Activated CD8-positive, alpha-beta memory T cell treated with anti-CD3 and anti-CD28 coated beads for 4 hours (primary cell): ENCODE measurements around the gene RFC2.
A peak's percentile ranks its signal among the peaks of the same experiment; 100 is the strongest.
"Not testable (repeated sequence)": the region's sequence is repeated elsewhere in the genome, so short reads cannot be mapped to it uniquely, and the experiment has no call there.

Experiments used
- DNase-seq, 2 donors: peaks; one replicate each; pipeline ENCODE4 v3.0.0-alpha.2; 2020; ENCODE audit warnings: low read depth in 2 of 2

Gene RFC2

DNA sequence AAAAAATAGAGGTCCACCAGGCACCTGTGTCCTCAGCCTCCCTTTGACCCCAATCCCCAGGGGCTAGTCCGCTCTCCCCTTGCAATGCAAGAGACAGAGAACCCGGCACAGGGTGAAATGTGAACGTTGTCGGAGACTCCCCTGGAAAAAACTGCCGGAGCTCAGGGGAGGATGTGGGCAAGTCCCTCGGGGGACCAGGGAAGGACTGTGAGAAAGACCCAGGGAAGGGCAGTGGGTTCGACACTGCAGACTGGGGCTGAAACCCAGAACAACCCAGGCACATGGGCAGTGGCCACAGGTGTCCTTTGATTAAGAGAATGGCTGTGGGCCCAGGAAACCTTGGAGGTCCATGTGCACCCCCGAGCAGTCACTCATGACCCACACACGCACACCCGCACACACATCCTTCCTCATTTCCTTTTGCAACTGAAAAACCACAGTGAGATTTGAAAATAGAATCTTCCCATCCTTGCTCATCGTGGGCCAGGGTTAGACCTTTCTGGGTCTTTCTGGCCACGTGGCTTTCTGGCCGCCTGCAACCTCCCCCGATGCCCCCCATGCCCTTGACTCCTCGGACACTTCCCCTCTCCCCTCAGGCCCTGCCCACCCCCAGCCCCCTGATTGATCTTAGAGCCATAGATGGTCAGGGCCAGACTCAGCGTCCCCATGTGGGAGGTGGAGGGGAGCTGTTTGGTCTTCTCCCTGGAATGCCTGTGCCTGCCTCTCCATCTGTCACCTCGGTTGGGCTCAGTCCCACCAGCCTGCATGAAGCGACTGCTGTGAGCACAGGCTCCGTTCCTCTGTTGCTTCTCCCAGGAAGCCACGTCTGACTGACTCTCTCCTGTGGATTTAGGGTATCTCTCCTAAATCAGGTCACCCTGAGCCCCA lies 36.5 kb downstream of the RFC2 start:
- no peak for DNase-seq

DNA sequence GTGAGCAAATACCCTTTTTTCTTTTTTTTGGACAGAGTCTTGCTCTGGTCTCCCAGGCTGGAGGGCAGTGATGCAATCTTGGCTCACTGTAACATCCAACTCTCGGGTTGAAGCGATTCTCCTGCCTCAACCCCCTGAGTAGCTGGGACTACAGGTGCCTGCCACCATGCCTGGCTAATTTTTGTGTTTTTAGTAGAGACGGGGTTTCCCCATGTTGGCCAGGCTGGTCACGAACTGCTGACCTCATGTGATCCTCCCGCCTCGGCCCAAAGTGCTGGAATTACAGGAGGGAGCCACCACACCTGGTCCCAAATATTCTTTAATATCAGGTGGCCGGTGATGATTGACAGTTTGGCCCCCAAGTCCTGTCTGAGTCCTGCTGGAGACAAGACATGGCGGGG lies 37.8 kb downstream of the RFC2 start:
- no peak for DNase-seq

DNA sequence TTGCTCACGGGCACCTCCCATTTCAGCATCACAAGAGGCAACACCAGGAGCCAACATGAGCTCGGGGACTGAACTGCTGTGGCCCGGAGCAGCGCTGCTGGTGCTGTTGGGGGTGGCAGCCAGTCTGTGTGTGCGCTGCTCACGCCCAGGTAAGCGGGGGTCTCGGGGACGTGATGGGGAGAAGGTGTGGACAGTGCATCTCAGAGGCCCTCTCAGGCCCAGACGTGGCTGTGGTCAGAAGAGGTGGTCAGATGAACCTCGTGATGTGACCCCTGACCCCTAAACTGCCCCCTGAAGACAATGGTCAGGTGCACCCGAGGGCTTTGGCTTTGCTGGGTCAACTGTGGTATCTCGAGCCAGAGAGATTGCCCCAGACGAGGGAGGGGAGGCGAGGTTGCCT lies 38.3 kb downstream of the RFC2 start:
- no peak for DNase-seq

DNA sequence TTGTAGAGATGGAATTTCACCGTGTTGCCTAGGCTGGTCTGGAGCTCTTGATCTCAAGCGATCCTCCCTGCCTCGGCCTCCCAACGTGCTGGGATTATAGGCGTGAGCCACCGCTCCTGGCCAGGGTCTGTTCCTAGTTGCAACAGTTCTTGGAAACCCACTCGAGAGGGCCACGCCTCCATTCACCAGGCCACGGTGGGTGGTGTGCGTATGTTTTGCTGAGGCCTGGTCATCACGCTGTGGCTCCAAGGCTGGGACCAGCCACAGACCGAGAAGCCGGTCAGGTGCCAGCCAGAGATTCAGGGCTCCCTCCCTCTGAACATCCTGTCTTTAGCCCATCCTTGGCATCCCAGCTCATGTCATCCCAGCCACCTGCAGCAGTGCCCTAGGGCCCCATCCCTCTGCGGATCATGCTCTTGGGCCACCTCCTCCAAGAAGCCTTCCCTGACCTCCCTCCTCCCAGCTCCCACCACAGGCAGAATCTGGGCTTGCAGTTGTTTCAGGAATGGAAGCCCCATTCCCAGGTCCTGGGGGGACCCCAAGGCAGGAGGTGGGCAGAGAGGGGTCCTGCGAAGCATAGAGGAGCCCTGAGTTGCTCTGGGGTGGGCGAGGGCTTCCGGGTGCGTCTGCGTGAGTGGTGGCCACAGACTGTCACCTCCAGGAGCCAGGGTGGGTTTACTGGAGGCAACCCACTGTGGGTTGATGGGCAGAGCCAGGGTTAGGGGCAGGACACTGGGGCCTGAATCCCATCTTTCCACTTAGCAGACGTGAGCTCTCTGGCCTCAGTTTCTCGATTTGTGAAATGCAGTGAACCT lies 39.2 kb downstream of the RFC2 start:
- no peak for DNase-seq

DNA sequence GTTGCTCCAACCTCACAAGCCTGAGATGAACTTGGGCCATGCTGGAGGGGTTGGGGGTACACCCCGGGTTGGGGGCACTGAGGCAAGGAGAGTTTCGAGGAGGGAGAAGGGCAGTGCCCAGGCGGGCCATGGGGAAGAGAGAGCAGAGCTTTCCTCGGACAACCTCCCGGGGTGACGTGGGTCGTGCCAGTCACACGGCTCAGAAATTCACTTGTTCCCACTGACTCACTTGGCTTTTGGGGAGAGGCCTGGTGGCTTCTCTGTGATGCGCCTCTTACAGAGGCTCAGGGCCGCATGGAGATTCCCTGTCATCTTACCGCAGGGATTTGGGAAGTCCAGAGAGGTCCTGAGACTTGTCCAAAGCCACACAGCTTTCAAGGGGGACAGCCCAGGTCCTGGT lies 41.5 kb downstream of the RFC2 start:
- DNase-seq = no peak

DNA sequence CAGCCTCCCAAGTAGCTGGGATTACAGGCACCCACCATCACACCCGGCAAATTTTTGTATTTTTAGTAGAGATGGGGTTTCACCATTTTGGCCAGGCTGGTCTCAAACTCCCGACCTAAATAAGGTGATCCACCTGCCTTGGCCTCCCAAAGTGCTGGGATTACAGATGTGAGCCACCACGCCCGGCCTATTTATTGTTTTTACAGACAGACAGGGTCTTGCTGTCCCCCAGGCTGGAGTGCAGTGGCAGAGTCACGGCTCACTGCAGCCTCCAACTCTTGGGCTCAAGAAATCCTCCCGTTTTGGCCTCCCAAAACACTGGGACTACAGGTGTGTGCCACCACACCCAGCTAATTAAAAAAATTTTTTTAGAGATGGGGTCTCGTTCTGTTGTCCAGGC lies 46.0 kb downstream of the RFC2 start:
- DNase-seq = not testable (repeated sequence)

DNA sequence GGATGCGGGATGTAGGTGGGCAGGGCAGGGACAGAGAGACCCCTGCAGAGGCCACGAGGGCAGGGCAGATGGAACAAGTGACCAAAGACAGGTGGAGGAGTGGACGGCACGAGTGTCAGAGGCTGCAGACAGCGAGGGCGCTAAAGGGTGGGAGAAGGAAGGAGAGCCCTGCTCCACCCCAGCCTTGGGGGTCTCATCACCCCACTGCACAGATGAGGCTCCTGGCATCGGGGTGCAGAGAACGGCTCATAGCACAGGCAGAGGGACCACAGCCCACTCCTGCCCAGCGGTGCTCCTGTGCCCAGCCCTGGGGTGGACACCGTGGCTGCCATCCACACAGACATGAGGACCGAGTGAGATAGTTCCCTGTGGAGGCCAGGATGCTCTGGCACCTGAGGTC lies 46.6 kb downstream of the RFC2 start:
- DNase-seq = no peak

DNA sequence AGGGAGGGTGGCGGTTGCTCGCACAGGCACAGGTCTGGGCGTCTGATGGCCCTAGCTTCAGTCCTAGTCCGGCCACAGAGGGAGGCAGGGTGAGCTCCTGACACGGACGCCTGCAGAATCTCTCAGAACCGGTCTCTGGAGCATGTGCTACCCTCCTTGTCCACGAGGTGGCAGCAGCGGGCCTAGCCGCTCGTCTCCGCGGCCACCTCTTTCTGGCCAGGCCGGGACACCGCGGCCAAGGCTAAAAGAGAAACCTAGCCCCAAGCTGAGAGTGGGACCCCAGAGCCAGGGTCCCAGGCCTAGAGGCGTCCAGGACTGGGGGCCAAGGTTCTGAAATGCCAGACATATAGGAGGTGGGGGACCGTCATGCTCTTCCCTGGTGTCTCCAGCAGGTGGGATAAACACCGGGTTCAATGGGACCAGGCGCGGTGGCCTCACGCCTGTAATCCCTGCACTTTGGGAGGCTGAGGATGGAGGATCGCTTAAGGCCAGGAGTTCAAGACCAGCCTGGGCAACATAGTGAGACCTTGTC lies 47.5 kb downstream of the RFC2 start:
- peak; percentile 49 to 60 for DNase-seq

DNA sequence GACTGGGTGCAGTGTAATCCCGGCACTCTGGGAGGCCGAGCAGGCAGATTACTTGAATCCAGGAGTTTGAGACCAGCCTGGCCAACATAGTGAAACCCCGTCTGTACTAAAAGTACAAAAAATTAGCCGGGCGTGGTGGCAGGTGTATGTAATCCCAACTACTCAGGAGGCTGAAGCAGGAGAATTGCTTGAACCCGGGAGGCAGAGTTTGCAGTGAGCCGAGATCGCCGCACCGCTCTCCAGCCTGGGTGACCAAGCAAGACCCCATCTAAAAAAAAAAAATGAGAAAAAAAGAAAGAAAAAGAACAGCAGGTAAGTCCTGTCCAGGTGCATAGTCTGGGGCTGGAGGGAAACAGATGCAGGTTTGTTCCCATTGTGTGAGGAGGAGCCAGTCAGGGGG lies 48.1 kb downstream of the RFC2 start:
- not testable (repeated sequence) for DNase-seq

DNA sequence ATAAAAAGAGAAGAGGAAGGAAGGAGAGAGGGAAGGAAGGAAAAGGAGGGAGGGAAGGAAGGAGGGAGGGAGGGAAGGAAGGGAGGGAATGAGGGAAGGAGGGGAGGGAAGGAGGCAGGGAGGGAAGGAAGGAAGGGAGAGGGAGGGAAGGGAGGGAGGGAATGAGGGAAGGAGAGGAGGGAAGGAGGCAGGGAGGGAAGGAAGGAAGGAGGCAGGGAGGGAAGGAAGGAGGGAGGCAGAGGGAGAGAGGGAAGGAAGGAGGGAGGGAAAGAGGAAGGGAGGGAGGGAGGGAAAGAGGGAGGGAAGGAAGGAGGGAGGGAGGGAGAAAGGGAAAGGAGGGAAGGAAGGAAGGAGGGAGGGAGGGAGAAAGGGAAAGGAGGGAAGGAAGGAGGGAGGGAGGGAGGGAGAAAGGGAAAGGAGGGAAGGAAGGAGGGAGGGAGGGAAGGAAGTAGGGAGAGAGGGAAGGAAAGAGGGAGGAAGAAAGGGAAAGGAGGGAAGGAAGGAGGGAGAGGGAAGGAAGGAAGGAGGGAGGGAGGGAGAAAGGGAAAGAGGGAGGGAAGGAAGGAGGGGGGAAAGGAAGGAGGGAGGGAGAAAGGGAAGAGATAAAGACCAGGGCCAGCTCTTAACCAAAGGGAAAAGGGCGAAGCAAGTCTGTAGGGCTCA lies 50.1 kb downstream of the RFC2 start:
- DNase-seq = no peak

DNA sequence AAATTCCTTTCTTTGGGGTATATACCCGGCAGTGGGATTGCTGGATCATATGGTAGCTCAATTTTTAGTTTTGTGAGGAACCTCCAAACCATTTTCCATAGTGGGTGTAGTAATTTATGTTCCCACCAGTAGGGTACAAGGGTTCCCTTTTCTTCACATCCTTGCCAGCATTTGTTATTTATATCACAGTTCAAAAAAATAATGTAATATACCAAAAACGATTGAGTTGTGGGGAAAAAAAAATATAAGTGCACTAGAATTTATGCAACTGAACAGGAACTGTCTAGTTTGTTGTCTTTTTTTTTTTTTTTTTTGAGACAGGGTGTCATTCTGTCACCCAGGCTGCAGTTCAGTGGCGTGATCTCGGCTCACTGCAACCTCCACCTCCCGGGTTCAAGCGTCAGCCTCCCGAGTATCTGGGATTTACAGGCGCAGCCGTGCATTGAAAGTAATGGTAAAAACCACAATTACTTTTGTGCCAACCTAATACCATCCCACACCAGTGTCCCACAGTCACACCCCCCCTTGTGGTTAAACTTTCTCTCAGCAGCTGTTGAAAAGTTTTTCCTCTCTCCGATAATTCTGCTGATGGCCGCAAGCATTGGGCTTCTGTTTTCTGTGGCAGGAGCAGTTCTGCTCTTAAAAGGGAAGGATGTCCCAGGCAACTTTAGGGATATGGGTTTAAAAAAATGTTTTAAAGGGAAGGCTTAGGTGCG lies 51.2 kb downstream of the RFC2 start:
- no peak for DNase-seq

DNA sequence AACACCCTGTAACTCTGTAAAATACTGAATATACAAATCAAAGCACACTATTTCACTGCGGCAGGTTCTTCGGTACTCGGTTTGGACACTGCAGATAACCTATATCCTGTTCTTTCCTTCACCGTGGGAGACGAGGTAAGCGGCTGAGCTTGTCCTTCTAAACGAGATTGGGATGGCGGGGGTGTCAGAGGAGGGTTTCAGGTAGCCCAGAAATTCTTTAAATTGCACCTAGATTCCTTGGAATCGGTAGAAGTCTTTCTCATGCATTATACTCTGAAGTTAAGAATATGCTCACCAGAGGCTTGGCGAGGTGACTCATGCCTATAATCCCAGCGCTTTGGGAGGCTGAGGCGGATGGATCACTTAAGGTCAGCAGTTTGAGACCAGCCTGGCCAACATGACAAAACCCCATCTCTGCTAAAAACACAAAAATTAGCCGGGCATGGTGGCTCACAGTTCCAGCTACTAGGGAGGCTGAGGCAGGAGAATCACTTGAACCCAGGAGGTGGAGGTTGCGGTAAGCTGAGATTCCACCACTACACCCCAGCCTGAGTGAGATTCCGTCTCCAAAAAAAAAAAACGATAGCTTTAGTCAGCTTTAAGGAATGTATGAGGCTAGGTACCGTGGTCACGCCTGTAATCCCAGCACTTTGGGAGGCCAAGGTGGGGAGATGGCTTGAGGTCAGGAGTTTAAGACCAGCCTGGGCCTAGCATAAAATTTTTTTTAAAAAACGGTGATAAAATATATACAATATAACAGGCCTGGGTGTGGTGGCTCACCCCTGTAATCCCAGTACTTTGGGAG lies 54.4 kb downstream of the RFC2 start:
- DNase-seq = no peak

DNA sequence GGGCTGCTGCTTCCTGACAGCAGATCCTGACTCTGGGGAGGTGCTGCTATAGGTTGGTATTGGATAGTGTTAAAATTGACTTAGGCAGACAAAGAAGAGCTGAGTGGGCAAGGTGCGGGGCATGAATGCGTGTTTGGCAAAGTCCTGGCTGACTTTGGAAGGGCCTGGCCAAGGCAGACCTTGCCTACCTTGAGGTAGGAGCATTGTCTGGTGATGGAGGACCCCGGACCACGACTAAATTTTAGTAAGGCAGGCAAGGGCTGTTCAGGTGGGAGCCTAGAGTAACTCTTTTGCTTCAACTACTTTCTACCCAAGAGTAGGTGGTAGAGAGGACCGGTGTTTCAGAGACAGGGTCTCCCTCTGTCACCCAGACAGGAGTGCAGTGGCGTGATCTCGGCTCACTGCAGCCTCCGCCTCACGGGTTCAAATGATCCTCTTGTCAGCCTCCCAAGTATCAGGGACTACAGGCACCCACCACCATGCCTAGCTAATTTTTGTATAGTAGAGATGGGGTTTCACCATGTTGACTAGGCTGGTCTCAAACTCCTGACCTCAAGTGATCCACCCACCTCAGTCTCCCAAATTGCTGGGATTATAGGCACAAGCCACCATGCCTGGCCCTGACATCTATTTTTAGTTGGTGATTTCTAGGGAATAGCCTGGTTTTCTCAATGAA lies 56.6 kb downstream of the RFC2 start:
- DNase-seq = no peak

DNA sequence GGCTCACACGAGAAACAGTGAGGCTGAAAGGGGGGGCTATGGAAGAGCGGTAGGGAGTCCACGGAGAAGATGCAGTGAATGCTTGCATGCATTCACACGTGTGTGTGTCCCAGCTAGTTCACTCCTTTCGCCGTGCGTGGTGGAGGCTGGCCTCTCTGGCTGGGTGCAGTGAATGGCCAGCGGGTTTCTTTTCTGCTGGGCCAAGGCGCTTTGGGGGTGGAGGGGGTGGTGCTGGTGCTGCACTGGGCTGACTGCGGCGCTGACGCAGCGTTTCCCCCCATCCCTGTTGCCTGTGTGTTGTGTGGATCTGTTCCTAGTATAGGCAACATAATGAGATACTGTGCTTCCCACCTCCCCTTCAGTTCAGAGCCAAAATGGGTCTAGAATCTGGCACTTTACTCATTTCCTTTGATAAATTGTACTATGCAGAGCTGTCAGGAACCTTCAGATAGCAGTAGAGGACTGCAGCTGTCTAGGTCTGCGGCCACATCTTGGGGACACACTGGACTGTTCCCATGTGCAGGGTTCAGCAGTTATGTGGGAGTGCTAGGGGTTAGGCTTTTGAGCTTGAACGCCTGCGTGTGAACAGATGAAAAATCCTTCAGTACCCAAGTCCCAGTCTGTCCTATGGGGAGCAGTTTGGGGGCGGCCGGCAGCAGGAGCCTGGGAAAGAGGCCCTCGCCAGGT lies 58.1 kb downstream of the RFC2 start:
- not testable (repeated sequence) for DNase-seq

DNA sequence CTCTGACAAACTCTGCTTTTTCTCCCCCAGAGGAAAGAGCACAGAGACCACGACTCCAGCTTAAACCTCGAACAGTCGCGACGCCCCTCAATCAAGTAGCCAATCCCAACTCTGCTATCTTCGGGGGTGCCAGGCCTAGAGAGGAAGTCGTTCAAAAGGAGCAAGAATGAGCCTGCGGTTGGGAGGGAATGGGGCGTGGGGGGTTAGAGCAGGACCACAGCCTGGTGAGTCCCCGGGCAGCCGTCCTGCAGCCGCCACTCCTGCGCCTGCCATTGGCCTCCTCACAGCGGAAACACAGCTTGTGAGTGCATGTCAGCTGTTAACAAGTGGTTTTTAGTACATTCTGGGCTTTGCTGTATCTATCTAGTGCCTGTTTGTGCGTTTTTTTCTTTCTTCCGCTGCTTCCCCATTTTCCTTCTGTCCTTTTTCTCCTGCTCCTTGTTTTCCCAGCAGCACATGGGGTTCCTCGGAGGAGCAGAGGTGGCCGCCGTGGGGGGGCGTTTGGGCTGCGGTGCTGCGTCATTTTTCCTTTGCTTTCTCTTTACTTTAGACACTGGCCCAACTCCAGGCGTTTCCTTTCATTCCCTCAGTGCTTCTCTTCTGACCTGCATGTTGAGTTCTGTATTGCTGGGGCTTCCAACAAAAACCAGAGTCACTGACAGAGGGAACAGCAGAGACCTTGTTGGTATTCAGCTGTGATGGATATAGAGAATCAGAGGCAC lies 58.9 kb downstream of the RFC2 start:
- not testable (repeated sequence) for DNase-seq

DNA sequence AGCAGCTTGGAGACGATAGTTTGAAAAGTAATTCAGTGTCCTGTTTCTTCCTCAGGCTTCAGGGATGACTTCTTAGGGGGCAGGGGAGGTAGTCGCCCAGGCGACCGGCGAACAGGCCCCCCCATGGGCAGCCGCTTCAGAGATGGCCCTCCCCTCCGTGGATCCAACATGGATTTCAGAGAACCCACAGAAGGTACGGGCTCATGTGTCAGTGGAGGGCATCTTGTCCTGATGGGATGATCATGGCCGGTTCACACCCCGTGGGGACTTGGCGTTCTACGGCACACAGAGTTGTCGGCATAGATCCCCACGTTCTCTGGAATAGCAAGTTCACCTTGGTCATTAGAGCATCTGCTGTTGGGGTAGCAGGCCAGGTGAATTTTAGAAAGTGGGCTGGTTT lies 59.5 kb downstream of the RFC2 start:
- DNase-seq = no peak

DNA sequence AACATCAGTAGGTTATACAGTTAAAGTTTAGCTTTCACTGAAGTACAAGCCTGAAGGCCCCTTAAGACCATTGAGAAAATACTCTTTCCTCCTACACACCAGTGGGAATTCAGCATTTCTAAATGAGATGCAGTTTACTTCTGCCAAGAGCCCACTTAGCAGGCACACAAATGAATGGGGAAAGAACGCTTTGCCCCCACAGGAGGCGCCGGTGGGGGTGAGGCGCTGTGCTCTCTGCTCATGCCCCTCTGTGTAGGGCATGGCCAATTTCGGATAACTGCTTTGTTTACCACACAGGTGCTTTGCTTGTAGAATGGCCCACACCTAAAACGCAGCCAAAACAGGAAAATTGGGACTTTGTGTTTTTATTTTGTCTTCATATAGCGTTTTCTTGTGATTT lies 60.3 kb downstream of the RFC2 start:
- no peak for DNase-seq

DNA sequence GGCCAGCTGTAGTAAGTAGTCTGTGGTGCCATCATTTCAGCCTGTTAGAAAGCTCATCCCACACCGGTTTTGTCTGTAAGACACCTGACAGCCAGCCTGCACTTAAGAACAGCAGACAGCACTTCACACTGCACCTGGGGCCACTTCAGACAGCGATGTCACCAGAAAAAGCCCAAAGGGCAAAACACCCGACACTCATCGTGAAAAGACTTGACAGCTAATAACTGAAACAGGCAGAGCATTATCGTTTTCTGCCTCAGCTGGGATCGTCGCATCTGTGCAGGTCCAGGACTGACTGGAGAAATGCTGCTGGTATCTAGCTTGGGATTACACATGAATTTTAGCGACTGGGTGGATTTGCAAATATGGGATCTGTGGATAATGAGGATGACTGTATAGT lies 61.1 kb downstream of the RFC2 start:
- DNase-seq = no peak

DNA sequence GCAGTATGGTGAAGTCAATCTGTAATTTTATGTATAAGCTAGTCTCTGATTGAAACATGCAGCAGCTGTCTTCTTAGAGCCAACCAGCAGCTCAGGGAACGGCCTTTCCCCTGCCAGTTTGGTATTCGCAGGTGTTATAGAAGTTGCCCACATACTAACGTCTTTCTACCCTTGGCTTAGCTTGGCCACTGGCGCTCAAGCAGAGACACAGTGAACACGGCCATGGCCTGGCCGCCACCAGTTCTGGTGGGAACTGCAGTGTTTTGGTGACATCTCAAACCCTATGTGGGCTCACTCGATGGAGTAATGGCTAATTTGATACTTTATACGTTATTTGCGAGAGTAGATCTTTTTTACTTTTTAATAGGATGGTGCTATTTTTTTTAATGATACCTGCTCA lies 63.0 kb downstream of the RFC2 start:
- no peak for DNase-seq
